Measurements from ENCODE around the gene PBRM1. TPM values are rescaled to one million over a fixed set of nuclear protein-coding genes. Genes with fewer than 3 reads are reported as not detected.
A peak's percentile ranks its signal among the peaks of the same experiment; 100 is the strongest.

PBRM1 gene
- total and polyA plus RNA-seq, 2 experiments from 2014 or later = 57.5 to 72.5 TPM

- Histone ChIP-seq H3K79me2 (replicated peaks; ENCODE audit: insufficient read depth) (peaks cover 2% of the 10 kb centered on the region), H3F3A (replicated peaks; ENCODE audit: low read depth) (no peaks in the 10 kb centered on the region; the same call in 1 of the 2 replicates), H3K4me1 (ENCODE audit: insufficient read depth) (no peaks in the 10 kb centered on the region), H3K27me3 (ENCODE audit: insufficient read depth) (no peaks in the 10 kb centered on the region), H3K27ac (ENCODE audit: low read depth) (peak overlapping the region; percentile 6; the same call in 1 of the 2 replicates), H2AFZ (no peak overlapping the region), H3K9me2 (ENCODE audit: insufficient read depth) (no peaks in the 10 kb centered on the region), H3K36me3 (ENCODE audit: insufficient read depth) (peaks cover 19% of the 10 kb centered on the region), H3K4me3 (no peak overlapping the region), H4K20me1 (replicated peaks; ENCODE audit: insufficient read depth) (peaks cover 35% of the 10 kb centered on the region), H3K4me2 (no peak overlapping the region)
- ATAC-seq (no peak), DNase-seq (ENCODE audit: low spot score) (no peak)
- no peak for TF ChIP-seq CREB1 (CRISPR knock-in tag; IDR thresholded peaks at IDR 0.05; ENCODE audit: low read depth)
- Mint-ChIP-seq H3K27me3 (ENCODE audit: insufficient read depth, low read depth, poor library complexity) (no peaks in the 10 kb centered on the region), H3K27ac (no peak overlapping the region), H3K4me3 (no peak overlapping the region), H3K36me3 (ENCODE audit: low read depth) (peaks cover 31% of the 10 kb centered on the region; the same call in 2 of the 3 replicates), H3K4me1 (no peaks in the 10 kb centered on the region; the same call in 2 of the 3 replicates), H3K9me3 (no peaks in the 10 kb centered on the region)
Observed at GRCh38 chr3:52544937-52545336, 140.8 kb downstream of the PBRM1 start.

- no peak overlapping the region for H2AFZ ChIP-seq
- H3K27ac ChIP-seq (ENCODE audit: low read depth) = no peak overlapping the region
- H3K27me3 Mint-ChIP-seq (ENCODE audit: insufficient read depth, low read depth, poor library complexity) = peaks cover 15% of the 10 kb centered on the region
- H3K27ac Mint-ChIP-seq = no peak overlapping the region
- H3K79me2 ChIP-seq (replicated peaks; ENCODE audit: insufficient read depth) = peaks cover 34% of the 10 kb centered on the region
- no peaks in the 10 kb centered on the region for H3K9me2 ChIP-seq (ENCODE audit: insufficient read depth)
- ATAC-seq (no peak), DNase-seq (ENCODE audit: low spot score) (no peak)
- no peak overlapping the region for H3K4me3 Mint-ChIP-seq
- H3K36me3 Mint-ChIP-seq (ENCODE audit: low read depth) = peaks cover 28% of the 10 kb centered on the region
- peaks cover 54% of the 10 kb centered on the region for H4K20me1 ChIP-seq (replicated peaks; ENCODE audit: insufficient read depth)
- H3K36me3 ChIP-seq (ENCODE audit: insufficient read depth) = peaks cover 4% of the 10 kb centered on the region; the same call in 1 of the 2 replicates
- H3K4me1 Mint-ChIP-seq = peaks cover 21% of the 10 kb centered on the region
- H3F3A ChIP-seq (replicated peaks; ENCODE audit: low read depth) = no peaks in the 10 kb centered on the region; the same call in none of the 2 replicates
- H3K4me3 ChIP-seq = no peak overlapping the region
- H3K4me2 ChIP-seq = no peak overlapping the region
- peaks cover 20% of the 10 kb centered on the region for H3K4me1 ChIP-seq (ENCODE audit: insufficient read depth)
- no peaks in the 10 kb centered on the region for H3K9me3 Mint-ChIP-seq
- no peaks in the 10 kb centered on the region for H3K27me3 ChIP-seq (ENCODE audit: insufficient read depth)
- no peak for TF ChIP-seq NANOG (IDR thresholded peaks at IDR 0.05; ENCODE audit: borderline replicate concordance)
- TF ChIP-seq ZNF331 (CRISPR knock-in tag; IDR thresholded peaks at IDR 0.05; ENCODE audit: low read depth) = no peak
- no peak for TF ChIP-seq ZNF462 (CRISPR knock-in tag; IDR thresholded peaks at IDR 0.05)
- TF ChIP-seq CTCF (conservative IDR thresholded peaks at IDR 0.05; ENCODE audit: low read depth in 2 of 2) = no peak
- TF ChIP-seq ZNF114 (CRISPR knock-in tag; IDR thresholded peaks at IDR 0.05) = no peak
- TF ChIP-seq JUNB (IDR thresholded peaks at IDR 0.05; ENCODE audit: unreplicated experiment) = no peak
- TF ChIP-seq POLR2AphosphoS5 (IDR thresholded peaks at IDR 0.05; ENCODE audit: low read depth) = no peak
- TF ChIP-seq ETS1 (IDR thresholded peaks at IDR 0.05) = no peak
- no peak for TF ChIP-seq EZH2phosphoT487 (IDR thresholded peaks at IDR 0.05; ENCODE audit: unreplicated experiment)
- no peak for TF ChIP-seq CREB1 (CRISPR knock-in tag; IDR thresholded peaks at IDR 0.05; ENCODE audit: low read depth)
- TF ChIP-seq EZH2 (IDR thresholded peaks at IDR 0.05; ENCODE audit: low read depth, unreplicated experiment) = no peak
Observed at GRCh38 chr3:52541050-52541449, 144.7 kb downstream of the PBRM1 start.

All from GM23338 (cell line).